ENCODE data around the gene SLC23A2.

SLC23A2 gene

GRCh38 chr20:4836473-4836872 lies 164.8 kb downstream of the SLC23A2 start:
- no peak for DNase-seq

DNA sequence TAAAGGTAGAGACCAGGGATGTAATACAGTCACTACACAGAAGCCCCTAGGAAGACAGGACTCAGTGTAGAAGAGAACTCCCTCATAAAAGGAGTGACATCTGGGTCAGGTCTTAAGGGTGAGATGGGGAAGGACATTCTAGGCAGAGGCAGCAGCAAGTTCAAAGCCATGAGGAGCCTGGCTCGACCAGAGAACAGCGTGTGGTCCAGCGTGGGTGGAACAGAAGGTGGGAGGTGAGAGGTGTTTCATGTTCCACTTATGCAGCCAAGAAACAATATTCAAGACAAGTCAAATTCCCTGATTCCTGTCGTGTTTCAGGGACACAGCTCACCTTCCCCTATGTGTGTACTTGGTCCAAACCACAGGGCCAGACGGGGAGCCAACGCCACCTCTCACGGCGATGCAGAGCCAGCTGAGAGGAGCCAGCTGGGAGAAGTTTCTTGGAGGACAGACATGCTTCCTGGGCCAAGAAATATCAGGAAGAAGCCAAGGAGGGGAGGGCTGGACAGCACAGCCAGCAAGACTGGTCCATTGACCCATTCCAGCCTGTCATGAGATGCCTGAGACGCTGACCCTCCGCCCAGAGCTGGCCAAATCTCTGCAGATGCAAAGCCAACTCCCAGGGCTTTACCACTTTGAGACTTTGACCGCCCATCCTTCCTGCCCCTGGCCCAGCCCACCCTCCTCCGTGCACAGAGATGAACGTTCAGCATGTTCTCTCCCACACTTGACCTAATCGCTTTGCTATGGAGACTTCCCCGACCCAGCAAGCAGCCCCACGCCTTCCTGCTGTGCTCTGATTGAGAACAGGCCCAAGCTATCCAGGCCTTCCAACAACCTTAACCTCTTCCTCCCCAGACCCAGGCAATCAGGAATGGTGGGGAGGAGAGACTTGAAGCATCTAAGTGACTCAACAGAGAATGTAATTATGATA lies 165.8 kb downstream of the SLC23A2 start:
- DNase-seq, result no peak

DNA sequence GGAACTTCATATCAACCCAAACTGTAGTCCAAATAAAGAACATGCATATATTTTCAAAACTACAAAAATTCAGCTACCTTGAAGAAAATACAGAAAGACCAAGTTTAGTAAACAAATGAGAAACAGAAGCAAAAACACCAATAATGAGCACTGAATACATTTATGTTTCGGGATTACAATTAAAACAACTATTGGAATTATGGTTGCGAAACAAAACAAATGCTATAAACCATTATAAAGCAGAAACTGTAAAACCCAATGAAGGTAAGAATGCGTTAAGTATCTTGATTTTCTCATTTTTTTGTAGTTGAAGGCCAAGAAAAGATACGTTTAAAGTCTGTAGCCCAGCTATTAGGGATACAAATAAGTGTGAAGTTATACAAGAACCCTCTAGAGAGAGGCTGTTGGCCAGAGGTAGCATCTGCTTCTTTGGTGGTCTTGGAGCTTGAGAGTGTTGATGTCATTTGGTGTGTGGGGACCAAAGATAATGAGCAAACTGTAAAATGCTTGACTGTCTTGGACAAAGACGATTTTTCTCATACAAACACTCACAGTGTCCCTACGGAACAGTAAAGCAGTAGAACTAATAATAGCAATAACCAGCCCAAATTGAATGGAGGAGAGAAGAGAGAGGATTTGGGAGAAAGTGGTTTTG lies 168.1 kb downstream of the SLC23A2 start:
- DNase-seq, result no peak

DNA sequence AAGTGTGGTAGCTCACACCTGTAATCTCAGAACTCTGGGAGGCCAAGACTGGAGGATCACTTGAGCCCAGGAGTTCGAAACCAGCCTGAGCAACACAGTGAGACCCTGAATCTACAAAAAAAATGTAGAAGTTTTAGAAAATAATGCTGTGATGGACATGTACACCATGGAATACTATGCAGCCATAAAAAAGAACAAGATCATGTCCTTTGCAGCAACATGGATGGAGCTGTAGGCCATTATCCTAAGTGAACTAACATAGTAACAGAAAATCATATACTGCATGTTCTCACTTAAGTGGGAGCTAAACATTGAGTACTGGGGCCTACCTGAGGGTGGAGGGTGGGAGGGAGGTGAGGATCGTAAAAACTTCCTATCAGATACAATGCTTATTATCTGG lies 168.8 kb downstream of the SLC23A2 start:
- DNase-seq, result no peak

- DNase-seq, result no peak
Observed at GRCh38 chr20:4830696-4831095, 170.6 kb downstream of the SLC23A2 start.

DNA sequence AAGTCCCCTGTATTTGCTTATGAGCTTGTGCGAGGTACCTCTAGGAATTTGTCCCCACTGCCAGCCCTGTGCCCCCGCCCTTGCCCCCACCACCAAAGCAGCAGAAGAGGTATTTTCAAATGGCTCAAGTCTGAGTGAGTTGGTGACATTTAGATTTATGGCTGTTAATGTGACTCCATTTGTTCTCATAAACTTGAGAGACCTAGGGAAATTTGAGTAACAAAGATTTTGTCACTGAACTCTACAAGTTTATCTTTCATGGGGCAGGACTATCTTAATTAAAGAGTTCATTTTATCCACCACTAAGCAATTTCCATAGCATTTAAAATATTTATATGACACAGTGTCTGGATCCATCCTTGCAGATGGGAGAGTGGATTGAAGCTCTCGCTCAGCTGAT lies 171.1 kb downstream of the SLC23A2 start:
- DNase-seq, result no peak

- no peak for DNase-seq
Observed at GRCh38 chr20:4829514-4830215, 171.6 kb downstream of the SLC23A2 start.

GRCh38 chr20:4828830-4829513 lies 172.3 kb downstream of the SLC23A2 start:
- no peak for DNase-seq

DNA sequence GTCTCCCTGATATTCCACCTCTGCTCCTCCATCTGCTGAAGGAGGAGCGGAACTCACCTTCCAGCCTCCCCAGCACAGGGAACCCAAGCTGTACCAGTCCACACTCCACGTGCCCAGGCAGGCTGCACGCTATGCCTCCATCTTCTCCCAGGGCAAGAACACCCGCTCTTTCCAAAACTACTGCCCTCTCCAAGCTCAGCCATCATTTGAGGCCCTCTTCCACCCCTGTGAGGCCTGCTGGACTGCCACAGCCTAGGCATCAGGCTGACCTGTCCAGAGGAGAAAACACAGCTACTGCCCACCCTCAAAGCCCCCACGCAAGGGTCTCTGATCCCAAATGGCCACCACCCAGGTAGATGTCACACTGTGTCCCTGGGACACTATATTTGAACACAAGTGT lies 179.7 kb downstream of the SLC23A2 start:
- DNase-seq, result no peak

GRCh38 chr20:4820806-4821518 lies 180.3 kb downstream of the SLC23A2 start:
- no peak for DNase-seq

DNA sequence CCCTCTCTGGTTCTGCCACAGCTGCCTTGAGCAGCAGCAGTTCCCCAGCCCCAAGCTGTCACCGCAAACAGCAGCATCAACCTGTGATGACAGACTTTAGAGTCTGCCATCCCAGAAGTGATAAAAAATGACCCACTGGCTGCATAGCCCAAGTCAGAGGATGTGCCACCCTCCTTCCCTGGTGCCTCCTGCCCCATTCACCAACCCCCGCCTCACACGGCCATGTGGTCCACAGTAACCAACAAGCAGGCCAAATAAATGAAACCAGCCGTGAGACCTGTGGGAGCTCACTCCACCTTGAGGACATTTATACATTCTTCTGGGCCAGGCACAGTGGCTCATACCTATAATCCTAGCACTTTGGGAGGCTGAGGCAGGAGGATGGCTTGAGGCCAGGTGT lies 181.4 kb downstream of the SLC23A2 start:
- no peak for DNase-seq

GRCh38 chr20:4817230-4817671 lies 184.1 kb downstream of the SLC23A2 start:
- DNase-seq, result no peak

GRCh38 chr20:4815628-4816027 lies 185.7 kb downstream of the SLC23A2 start:
- no peak for DNase-seq

DNA sequence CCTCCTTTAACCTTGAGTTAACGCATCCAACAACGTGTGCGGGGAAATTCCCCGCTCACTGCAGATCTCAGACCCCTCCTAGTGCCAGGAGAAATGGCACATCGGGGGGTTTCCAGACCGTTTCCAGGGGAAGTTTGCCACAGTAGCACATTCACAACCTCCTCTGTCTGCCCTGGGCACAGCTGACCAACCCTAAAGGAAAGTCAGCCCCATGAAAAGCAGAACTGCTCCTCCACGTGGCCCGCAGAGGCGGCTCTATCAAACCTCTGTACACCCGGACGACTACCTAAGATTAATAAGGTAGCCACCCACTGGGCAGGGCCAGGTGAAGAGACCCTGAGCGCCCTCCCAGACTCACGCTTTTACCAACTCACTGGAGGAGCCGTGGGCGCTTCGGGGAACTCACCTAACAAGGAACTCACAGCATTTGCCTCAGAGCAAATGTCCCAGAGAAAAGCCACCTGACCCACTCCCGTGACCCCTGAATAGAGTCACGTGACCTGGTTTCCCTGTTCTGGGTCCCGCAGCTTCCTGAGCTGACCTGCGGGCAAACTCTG lies 186.5 kb downstream of the SLC23A2 start:
- no peak for DNase-seq

DNA sequence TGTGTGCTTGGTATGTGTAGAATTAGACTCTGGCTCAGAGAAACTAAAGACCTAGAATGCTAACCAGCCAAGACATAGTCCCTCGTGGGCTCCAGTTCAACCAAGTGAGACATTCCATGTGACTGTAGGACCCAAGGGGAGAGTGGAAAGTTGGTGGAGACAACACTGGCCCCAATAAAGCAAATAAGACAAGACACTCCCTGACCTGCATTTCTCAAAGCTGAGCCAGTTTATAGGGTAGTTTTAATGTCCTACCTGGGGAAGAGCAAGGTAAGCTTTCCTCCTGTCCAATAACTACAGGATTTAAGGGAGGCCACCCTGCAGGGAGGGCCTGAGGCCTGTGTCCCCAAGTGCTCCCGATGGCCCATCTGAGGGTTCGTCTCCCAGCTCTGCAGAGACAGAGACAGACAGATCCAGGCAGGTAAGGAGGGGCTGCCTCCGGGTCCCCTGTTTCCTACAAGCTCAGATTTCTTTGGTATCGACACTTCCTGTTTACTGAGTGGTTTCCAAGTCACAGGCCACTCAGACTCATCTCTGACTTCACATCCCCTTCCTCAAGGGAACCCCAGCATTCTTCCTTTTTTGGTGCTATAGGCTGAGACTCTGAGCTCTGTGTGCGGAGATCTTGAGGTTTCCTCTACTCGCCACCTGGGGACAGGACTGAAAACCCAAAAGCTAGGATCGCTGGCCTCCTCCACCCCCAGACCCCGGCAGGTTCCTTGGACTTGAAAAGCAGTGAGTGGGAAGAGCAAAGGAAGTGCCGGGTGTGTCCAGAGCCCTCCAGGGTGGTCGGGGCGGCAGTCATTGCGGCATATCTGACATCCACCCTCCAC lies 187.2 kb downstream of the SLC23A2 start:
- no peak for DNase-seq

DNA sequence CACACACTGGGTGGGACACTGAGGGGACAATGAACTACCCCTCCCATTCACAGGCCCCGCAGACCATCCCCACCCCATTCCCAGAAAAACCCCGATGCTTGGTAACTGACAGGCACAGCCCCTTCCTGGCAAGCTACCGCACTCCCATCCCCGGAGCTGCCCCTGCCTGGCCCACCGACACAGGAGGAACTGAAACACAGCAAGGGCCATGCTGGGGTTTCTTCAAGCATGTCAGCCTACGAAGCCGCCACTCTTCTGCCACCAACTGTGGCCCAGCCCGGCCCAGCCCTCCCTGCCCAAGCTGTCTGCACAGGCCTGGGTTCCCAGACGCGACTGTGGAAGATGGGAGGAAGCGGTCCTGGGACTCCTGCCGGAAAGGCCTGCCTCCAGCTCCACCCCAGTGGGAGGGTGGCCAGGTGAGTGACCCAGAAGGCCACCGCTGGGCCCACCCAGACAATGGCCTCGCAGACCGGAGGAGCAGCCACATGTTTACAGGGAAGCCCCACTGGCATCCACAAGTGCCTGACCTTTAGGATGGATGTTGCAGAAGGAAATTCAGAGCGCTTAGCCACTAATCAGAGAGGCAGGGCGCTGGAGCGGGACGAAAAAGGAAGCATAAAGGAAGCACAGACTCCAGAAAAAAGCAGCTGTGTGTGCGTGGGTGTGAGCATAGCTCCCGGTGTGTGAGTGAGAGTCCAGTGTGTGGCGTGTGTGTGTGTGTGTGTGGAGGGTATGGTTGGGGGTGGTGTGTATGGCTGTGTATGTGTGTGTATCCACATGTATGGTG lies 188.0 kb downstream of the SLC23A2 start:
- DNase-seq, result no peak

DNA sequence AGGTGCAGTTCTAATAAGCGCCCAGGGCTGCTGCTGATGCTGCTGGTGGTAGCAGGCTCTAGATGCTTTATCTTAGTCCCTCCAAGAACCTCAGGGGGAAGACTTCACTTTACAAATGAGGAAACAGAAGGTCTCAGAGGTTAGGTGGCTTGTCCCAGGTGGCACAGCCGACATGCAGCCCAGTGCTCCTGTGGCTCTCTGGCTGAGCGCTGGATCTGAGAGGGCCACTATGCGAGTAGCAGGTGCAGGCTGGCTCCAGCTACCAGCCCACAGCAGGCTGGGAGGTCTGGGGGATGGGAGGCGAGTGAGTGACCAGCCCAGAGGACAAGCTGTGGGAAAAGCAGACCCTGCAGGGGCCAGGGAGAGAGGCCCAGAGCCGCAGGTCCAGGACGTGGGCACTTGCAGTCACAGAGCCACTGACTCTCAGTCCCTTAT lies 188.7 kb downstream of the SLC23A2 start:
- DNase-seq, result no peak

DNA sequence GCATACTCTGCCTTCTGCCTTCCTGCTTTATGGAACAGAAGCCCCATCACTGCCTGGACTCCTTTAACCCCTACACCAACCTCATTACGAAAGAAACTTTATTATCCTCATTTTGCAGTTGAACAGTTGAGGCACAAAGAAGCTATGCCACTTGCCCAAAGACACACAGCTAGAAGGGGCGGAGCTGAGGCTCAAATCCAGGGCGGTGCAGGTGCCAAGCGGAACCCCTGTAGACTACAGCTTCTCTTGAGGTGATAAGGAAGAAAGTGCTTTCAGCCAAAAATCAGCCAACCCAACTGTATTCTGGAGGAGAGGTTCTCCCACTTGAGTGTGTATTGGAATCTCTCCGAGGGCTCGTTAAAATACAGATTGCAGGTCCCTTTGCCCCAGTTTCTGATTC lies 189.1 kb downstream of the SLC23A2 start:
- DNase-seq, result no peak

GRCh38 chr20:4811661-4812181 lies 189.6 kb downstream of the SLC23A2 start:
- no peak for DNase-seq

GRCh38 chr20:4811257-4811656 lies 190.1 kb downstream of the SLC23A2 start:
- DNase-seq, result no peak
